DMS53 (cell line): ENCODE measurements around the gene DLGAP1.
A peak's percentile ranks its signal among the peaks of the same experiment; 100 is the strongest.

ENCODE experiments used
- DNase-seq: peaks from one replicate; lab custom pipeline; 2025; lab: John Stamatoyannopoulos, UW

The DLGAP1 gene

GRCh38 chr18:3898861-3899613 lies 556.1 kb downstream of the DLGAP1 start:
- no peak for DNase-seq

GRCh38 chr18:3892152-3892551 lies 563.0 kb downstream of the DLGAP1 start:
- DNase-seq: no peak

- DNase-seq: no peak
Observed at GRCh38 chr18:3891245-3891644, 563.9 kb downstream of the DLGAP1 start.

GRCh38 chr18:3889803-3890202 lies 565.3 kb downstream of the DLGAP1 start:
- DNase-seq: no peak

- no peak for DNase-seq
Observed at GRCh38 chr18:3889121-3889520, 566.0 kb downstream of the DLGAP1 start.

GRCh38 chr18:3886575-3887322 lies 568.4 kb downstream of the DLGAP1 start:
- DNase-seq: no peak

- peak; percentile 83 for DNase-seq
Observed at GRCh38 chr18:3885209-3885792, 569.8 kb downstream of the DLGAP1 start.

GRCh38 chr18:3879836-3880120 lies 575.3 kb downstream of the DLGAP1 start:
- peak; percentile 66 for DNase-seq

GRCh38 chr18:3879114-3879835 lies 575.8 kb downstream of the DLGAP1 start:
- peak; percentile 95 for DNase-seq

GRCh38 chr18:3878401-3878800 lies 576.7 kb downstream of the DLGAP1 start:
- DNase-seq: peak; percentile 35

GRCh38 chr18:3877678-3878077 lies 577.4 kb downstream of the DLGAP1 start:
- peak; percentile 34 for DNase-seq

- peak; percentile 43 for DNase-seq
Observed at GRCh38 chr18:3875961-3876360, 579.1 kb downstream of the DLGAP1 start.

GRCh38 chr18:3875376-3875775 lies 579.7 kb downstream of the DLGAP1 start:
- peak; percentile 34 for DNase-seq

- no peak for DNase-seq
Observed at GRCh38 chr18:3874581-3874980, 580.5 kb downstream of the DLGAP1 start.

GRCh38 chr18:3874125-3874524 lies 581.0 kb downstream of the DLGAP1 start:
- peak; percentile 59 for DNase-seq

GRCh38 chr18:3873698-3874097 lies 581.4 kb downstream of the DLGAP1 start:
- no peak for DNase-seq

- no peak for DNase-seq
Observed at GRCh38 chr18:3873211-3873610, 581.9 kb downstream of the DLGAP1 start.

- DNase-seq: no peak
Observed at GRCh38 chr18:3872641-3873040, 582.5 kb downstream of the DLGAP1 start.

GRCh38 chr18:3871687-3872086 lies 583.4 kb downstream of the DLGAP1 start:
- DNase-seq: no peak

- DNase-seq: no peak
Observed at GRCh38 chr18:3870914-3871313, 584.2 kb downstream of the DLGAP1 start.

GRCh38 chr18:3869848-3870247 lies 585.3 kb downstream of the DLGAP1 start:
- peak; percentile 88 for DNase-seq

- no peak for DNase-seq
Observed at GRCh38 chr18:3867864-3868311, 587.2 kb downstream of the DLGAP1 start.

- no peak for DNase-seq
Observed at GRCh38 chr18:3867236-3867635, 587.9 kb downstream of the DLGAP1 start.
